HUES6 (cell line): Measurements from ENCODE around the gene SGMS1.

Source experiments
- H3K27ac ChIP-seq: 2 replicates; pipeline ENCODE4 v1.7.0; 2013; ENCODE audit warnings: low read depth, mild to moderate bottlenecking, low read length, inconsistent platforms
- H3K27me3 ChIP-seq: 2 replicates; pipeline ENCODE4 v1.6.1; 2013; ENCODE audit warnings: low read length; ENCODE audit not compliant: control insufficient read depth, insufficient read depth
- H3K36me3 ChIP-seq: 2 replicates; pipeline ENCODE4 v1.6.1; 2013; ENCODE audit warnings: low read length; ENCODE audit not compliant: control insufficient read depth, insufficient read depth
- H3K4me1 ChIP-seq: 2 replicates; pipeline ENCODE4 v1.6.1; 2013; ENCODE audit warnings: low read length; ENCODE audit not compliant: control insufficient read depth, insufficient read depth
- H3K4me3 ChIP-seq: 2 replicates; pipeline ENCODE4 v1.5.1; 2013; ENCODE audit warnings: low read depth, low read length
- H3K9ac ChIP-seq: one replicate; pipeline ENCODE4 v1.6.1; 2013; ENCODE audit warnings: mild to moderate bottlenecking, low read length
- H3K9me3 ChIP-seq: 2 replicates; pipeline ENCODE4 v1.6.1; 2013; ENCODE audit warnings: low read depth, low read length; ENCODE audit not compliant: control insufficient read depth, insufficient read depth

Gene SGMS1

DNA sequence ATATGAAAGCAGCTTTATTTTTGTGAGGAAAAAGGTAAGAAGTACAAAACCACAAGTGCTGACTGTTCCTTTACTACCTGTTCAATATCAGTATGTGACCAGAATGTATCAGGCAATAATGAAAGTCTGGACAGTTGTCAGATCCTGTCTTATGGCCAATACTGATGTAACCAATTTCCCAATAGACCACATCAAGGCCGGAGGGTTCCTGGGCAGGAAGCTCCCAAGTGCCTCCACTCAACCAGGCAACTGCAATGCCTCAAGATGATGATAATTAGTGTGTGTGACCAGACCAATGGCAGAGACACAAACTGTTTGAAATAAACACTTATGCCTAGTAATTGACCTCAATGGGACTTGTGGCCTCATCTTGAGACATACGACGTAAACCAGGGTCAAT, 223.1 kb downstream of the SGMS1 start:
- Histone ChIP-seq H3K4me1 (peaks cover 7% of the 10 kb centered on the region; the same call in 1 of the 2 replicates), H3K9ac (no peak overlapping the region), H3K36me3 (no peaks in the 10 kb centered on the region), H3K4me3 (no peak overlapping the region), H3K9me3 (no peaks in the 10 kb centered on the region), H3K27ac (no peak overlapping the region), H3K27me3 (no peaks in the 10 kb centered on the region)

DNA sequence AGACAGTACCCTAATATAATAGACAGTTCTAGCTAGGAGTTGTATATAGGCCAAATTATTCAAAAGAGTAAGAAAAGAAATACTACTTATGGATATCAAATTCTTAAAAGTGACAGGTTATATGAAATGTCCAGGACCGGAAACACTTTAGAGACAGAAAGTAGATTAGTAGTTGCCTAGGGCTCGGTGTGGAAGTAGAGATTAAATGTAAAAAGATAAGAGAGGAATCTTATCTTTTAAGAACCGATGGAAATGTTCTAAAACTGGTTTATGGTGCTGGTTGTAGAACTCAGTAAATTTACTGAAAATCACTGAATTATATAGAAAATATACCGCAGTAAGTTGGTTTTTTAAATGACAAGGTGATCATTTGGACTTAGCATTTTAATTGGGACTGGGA, 224.9 kb downstream of the SGMS1 start:
- Histone ChIP-seq H3K9me3 (no peaks in the 10 kb centered on the region), H3K27ac (no peak overlapping the region), H3K36me3 (no peaks in the 10 kb centered on the region), H3K4me1 (no peaks in the 10 kb centered on the region), H3K9ac (no peak overlapping the region), H3K27me3 (no peaks in the 10 kb centered on the region), H3K4me3 (no peak overlapping the region)

DNA sequence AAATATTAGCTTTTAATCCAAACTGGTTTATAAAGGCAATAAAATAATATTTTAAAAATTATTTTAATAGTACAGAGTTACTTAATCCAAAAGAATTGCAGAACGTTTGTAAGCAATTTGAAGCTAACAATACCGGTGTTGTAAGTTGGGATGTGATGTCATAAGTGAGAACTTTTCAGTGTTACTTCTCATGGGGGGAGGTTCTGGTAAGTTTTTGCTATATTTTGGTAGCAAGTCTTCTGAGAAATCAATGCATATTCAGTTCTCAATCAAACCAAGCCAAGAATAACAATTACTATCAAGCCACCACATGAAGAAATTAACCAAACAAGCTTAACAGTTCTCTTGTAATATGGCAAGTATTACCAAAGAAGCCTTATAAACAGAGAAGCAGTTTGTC, 225.4 kb downstream of the SGMS1 start:
- H3K27ac ChIP-seq, result no peak overlapping the region
- H3K27me3 ChIP-seq, result no peaks in the 10 kb centered on the region
- no peaks in the 10 kb centered on the region for H3K4me1 ChIP-seq

DNA sequence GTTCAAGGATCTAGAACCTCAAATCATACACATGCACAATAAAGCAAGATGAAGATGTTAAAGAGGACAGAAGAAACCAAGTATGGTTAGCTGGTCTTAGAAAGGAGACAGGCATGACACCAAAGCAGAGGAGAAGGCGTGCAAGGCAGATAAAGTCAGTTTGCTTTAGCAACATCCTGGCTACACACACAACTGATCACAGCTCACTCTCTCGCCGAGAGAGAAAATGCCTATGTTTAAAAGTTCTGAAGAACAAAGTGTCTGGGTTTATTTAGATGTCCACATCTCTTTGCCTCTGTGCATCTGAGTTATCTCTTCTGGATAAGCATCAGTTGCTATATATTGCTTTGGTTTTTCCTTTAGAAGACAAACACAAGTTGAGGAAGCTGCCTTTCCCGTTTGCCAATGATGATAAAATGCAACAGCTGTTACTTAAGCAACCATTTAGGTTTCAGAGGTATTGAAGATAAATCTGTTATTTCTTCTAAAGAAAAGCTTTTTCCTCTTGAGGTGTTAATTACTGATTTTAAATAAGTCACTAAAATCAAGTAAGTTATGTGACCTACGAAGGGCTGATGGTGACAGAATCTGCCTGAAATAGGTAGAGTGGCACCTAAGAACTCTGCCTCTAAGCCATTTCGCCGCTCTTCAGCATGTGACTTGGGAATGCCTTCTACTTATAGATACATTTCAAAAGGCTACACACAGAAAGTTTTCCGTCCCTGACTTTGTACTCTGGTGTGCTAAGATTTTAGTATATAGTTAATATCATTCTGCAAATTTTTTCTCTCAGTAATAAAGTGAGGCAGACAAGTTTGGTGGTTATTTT, 226.2 kb downstream of the SGMS1 start:
- Histone ChIP-seq H3K4me1 (no peaks in the 10 kb centered on the region), H3K9ac (no peak overlapping the region), H3K27ac (no peak overlapping the region), H3K27me3 (no peaks in the 10 kb centered on the region), H3K9me3 (no peaks in the 10 kb centered on the region), H3K36me3 (no peaks in the 10 kb centered on the region), H3K4me3 (no peak overlapping the region)

More for the DNA sequence above, 225.4 kb downstream of the SGMS1 start:
- H3K4me3 ChIP-seq, result no peak overlapping the region
- no peak overlapping the region for H3K9ac ChIP-seq
- no peaks in the 10 kb centered on the region for H3K36me3 ChIP-seq
- H3K9me3 ChIP-seq, result no peaks in the 10 kb centered on the region

DNA sequence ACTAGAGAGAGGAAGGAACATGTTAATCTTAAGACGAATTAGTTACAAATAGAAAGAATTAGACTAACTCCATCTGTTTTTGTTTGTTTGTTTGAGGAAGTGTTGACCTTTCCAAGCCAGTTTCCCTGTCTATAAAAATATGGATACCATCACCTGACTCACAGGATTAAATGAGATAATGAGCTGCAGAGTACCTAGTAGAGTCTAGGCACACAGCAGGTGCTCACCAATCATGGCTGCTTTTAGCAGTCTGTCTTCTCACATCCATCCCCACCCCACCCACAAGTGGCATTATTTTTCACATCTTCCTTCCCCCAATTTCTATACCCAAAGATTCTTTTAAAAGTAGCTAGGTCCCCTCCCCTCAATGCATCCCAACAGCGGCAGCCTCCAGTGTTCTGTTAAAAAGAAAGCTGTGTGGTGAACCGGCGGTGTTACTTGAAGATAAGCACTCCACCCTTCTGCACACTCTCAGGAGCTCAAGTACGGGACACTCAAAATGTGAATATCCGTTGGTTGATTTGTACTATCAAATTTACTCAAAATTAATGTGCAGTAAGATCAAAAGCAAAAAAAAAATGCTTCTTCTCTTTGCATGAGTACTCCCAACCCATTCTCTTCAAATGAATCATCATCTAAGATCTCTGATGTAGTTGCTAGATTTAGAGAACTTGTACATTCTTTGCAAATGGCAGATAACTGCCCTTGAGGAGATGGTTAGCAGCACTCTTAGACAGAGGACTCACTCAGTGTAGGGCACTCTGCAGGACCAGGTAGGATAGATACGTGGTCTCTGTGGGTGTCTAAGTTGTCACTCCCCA, 227.1 kb downstream of the SGMS1 start:
- H3K4me3 ChIP-seq, result no peak overlapping the region
- no peak overlapping the region for H3K9ac ChIP-seq
- no peaks in the 10 kb centered on the region for H3K9me3 ChIP-seq
- H3K27ac ChIP-seq, result no peak overlapping the region
- no peaks in the 10 kb centered on the region for H3K27me3 ChIP-seq
- no peaks in the 10 kb centered on the region for H3K36me3 ChIP-seq
- H3K4me1 ChIP-seq, result no peaks in the 10 kb centered on the region; the same call in 1 of the 2 replicates

DNA sequence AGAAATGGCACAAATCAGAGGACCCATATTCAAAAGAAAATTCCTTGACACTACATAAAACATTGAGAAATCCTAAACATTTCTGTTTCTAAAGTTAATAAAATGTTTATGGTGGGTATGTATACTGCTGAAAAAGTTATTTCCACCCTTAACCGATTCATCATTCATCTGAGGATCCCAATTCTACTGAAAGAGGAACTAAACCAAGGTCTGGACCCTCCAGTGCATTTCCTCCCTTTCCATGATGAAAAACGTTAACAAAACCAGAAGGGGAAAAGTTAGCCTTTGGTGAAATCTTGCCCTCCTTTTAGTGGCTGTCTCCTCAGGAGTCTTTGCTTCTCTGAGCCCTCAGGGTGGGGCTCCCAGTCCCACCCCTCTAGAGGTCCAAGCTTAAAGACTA, 227.9 kb downstream of the SGMS1 start:
- Histone ChIP-seq H3K9ac (no peak overlapping the region), H3K36me3 (no peaks in the 10 kb centered on the region), H3K4me3 (no peak overlapping the region), H3K9me3 (no peaks in the 10 kb centered on the region), H3K27me3 (no peaks in the 10 kb centered on the region), H3K4me1 (peaks cover 8% of the 10 kb centered on the region), H3K27ac (no peak overlapping the region)

DNA sequence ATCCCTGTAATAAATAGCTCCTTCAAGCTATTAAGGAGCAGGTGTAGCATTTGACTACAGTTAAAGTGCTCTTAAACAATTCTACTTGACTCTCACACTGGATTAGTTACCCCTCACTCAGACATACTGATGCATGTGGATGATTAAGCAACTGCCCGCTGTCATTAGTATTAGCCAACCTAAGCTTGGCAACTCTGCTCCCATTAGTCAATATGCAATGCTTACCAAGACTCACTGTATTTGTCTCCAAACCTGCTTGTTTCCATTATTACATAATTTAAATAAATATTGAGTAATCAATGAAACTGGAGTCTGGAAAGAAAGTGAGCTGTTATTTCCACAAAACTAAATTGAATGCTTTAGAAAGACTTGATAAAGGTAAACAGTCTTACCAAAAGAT, 228.5 kb downstream of the SGMS1 start:
- H3K27ac ChIP-seq, result no peak overlapping the region
- no peak overlapping the region for H3K9ac ChIP-seq
- H3K27me3 ChIP-seq, result no peaks in the 10 kb centered on the region
- H3K4me1 ChIP-seq, result peaks cover 12% of the 10 kb centered on the region
- H3K4me3 ChIP-seq, result no peak overlapping the region
- no peaks in the 10 kb centered on the region for H3K36me3 ChIP-seq
- no peaks in the 10 kb centered on the region for H3K9me3 ChIP-seq

DNA sequence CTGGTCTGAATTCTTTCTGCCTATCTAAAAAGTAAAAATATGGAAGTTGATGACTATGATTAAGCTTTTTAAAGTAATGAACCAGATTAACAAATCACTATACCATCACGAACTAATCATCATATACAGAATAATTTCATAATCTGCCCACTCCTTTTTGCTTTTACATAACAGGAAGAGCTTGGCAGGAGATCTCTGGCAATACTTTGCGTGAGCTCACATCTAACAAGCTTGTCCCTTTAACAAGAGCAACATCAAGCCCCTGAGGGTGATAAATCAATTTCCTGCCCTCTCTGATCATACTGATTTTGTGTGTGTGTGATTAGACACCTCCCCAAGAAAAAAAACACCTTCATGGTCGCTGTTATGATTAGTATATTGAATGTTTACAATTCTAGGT, 228.9 kb downstream of the SGMS1 start:
- Histone ChIP-seq H3K27ac (no peak overlapping the region), H3K9ac (no peak overlapping the region), H3K36me3 (no peaks in the 10 kb centered on the region), H3K4me1 (peaks cover 12% of the 10 kb centered on the region), H3K4me3 (no peak overlapping the region), H3K27me3 (no peaks in the 10 kb centered on the region), H3K9me3 (no peaks in the 10 kb centered on the region)

DNA sequence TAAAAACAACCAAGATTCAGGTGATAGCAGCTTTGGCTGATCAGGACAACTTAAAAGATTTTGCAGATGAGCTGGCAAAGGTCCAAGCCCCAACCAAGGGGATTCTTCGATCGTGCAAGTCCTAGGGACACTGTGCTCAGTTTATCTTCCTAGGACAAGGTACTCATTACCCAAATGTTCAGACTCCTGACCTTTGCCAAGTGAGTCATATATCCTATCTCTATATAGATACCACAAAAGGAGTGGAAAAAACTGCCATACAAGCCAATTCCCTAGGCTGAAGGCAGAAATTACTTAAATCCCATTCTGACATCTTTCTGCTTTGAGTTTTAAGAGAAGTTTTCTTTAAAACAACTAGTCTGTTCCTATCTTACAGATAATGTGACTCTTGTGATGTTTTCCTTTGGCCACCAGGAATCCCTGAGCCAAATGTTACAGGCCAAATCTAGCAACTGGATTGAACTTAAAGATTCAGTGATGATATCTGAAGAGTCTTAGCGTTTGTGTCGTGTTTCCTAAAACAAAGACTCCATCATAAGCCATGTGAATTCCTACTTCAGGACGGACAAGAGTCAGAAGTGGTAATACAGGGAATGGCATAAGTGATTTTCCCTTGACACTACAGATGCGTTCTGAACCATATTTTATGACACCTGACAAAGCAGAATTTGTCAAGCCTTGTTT, 229.8 kb downstream of the SGMS1 start:
- Histone ChIP-seq H3K4me1 (peaks cover 12% of the 10 kb centered on the region), H3K4me3 (no peak overlapping the region), H3K27ac (no peak overlapping the region), H3K27me3 (no peaks in the 10 kb centered on the region), H3K9ac (no peak overlapping the region), H3K9me3 (no peaks in the 10 kb centered on the region), H3K36me3 (no peaks in the 10 kb centered on the region)

DNA sequence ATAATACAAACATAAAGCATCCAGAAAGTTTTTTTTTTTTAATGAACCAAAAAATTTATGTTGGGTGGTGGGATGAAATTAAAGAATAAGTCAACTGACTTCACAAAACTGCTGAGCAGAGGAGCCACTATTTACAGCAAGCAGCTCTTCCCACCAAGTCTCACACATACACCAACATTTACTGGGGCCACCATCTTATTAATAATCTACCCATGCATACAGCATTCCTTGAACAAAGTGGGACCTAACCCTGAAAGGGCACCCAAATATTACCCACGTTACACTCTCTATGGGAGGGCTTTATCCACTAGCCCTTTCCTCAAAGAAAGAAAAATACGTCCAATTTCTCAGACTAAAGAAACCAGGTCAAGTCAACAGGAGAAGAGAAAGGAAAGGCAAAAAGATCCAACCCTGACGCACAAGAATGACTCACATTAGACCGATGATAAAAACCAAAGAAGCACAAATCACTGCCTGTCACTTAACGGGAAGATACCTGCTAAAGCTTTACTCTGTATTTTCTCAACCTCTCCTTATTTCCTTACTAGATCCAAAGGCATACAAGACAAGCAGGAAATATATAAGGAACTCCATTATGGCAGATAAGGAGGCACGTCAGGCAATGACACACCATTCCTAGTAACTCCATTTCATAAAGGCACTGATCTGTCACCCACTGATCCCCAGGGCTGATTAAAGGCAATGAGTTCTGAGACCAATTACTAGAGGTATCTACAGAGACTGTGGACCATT, 230.6 kb downstream of the SGMS1 start:
- Histone ChIP-seq H3K9ac (no peak overlapping the region), H3K4me3 (no peak overlapping the region), H3K36me3 (no peaks in the 10 kb centered on the region), H3K27ac (no peak overlapping the region), H3K4me1 (peaks cover 12% of the 10 kb centered on the region), H3K9me3 (no peaks in the 10 kb centered on the region), H3K27me3 (no peaks in the 10 kb centered on the region)
